8988T (cell line): ENCODE data around the gene LOXL3.

Source experiments
- DNase-seq: peaks from one replicate; pipeline ENCODE4 v3.0.0; 2011

LOXL3 gene

DNA sequence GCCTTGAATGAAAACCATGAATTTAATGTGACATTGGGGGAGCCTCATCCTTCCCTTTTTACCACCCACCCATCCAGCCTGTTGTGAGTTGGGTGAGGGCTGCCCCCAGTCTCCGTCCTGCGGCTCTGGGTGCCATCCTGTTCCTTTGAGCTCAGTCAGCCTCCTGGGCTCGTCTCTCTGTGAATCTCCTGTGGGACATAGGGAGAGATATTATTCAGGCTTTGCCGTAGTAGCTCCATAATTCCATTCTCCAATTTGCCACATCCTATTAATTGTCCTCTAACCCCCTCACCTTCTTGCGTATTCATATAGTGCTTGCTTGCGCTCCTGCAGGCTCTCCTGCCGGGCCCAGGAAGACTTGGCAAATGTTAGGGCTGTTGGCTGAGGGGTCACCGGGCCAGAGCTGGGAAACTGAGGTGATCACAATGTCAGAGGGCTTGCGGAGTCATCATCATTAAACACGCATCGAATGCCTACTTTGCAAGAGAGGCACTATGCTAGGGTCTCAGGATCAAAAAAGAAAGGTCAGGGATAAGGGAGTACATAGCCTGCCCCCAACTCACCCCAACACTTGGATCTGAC, 27.0 kb downstream of the LOXL3 start:
- no peak for DNase-seq

DNA sequence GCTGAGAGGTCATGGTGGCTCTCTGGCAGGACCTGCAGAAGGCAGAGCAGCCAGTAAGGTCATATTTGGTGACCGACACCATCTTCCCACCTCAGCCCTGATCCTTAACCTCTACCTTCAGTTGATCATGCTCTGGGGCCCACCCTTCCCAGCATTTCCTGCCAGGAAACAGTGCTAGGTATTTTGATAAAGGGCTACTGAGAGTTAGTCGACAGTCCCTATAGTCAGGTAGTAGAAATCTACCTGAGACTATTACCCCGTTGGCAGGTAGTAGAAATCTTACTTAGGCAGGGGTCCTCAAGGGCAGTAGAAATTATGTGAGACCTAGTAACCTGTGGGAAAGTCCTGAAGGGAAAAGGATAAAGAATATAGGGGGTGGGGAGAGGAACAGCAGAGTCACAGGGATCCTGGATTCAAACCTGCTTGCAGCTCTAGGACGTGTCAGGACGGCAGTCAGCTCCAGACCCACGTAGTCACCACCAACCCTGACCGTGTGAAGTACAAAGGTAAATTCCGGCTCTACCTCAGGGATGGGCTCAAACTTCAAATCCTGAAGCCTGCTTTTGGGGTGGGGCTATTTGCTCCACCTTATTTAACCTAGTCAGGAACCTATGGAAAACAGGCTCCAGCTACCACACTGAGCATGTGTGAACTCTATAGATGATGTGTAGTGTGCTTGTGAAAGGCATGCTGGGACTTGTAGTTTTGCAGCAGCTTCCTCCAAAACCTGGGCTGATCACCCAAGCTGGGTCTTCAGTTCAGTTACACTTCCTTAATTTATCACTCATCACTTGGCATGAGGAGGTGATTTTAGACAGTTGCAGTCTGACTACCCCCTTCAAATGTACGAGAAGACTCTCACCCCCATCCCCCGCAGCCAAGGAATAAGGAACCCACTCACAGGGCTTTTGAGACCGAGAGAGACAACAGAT, 27.8 kb downstream of the LOXL3 start, which contains the start of gene DQX1:
Gene DQX1 (minus strand): TSS at position 515 of the 932 bp plus-strand sequence. CDS start 502 bp downstream, at position 13.
- peak; percentile 75 for DNase-seq

DNA sequence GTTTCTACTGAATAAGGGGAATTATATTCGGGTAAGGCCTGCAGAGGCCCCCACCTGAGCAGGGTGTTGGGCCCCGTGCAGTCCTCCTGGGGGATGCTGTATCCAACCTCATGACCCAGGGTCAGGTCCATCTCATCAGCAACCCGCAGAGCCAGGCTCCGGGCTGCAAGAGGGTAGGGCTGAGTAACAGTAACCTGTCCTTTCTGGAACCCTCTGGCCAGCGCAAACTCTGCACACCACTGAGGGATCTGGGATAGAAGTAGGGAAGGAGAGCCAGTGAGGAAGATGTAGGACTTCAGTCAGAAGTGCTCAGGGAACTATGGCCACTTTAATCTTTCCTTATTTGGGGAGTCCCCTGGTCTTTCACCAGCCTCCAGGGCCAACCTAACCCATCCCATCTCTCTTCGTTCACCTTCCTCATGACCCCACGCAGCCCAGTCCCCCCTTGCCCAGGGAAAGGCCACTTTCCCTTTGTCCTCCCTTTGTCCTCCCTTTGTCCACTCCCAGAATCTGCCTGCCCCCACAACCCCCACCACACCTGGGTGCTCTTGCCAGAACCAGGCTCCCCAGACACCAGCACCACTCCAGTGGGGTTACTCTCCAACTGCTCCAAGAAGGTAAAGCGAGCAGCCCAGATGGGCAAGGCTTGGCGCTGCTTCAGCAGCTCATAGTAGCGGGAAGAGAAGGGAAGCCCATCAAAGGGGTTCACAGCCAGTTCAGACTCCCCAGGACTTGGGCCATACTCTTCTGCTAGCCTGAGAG, 28.6 kb downstream of the LOXL3 start:
- DNase-seq: no peak

- no peak for DNase-seq
Observed at GRCh38 chr2:74524005-74524404, 29.7 kb downstream of the LOXL3 start.

DNA sequence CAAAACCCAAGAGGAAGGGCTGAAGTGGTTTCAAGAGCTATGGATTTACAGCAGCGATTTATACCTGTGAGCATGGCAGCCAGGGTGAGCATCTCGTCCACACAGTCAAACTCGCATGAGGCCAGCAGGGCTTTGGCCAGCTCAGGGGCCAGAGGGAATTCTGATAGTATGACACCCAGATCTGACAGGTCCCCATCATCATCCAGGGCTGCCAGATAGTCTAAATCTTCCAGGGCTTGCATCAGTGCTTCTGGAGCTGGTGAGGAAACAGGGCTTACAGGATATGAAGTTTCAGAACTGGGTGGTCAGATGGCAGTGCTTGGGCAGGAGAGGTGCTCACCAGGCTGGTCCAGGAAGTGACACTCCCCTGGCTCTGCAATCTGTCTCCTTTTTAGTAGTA, 31.2 kb downstream of the LOXL3 start:
- DNase-seq: no peak

GRCh38 chr2:74516650-74517049, 37.1 kb downstream of the LOXL3 start:
- no peak for DNase-seq

DNA sequence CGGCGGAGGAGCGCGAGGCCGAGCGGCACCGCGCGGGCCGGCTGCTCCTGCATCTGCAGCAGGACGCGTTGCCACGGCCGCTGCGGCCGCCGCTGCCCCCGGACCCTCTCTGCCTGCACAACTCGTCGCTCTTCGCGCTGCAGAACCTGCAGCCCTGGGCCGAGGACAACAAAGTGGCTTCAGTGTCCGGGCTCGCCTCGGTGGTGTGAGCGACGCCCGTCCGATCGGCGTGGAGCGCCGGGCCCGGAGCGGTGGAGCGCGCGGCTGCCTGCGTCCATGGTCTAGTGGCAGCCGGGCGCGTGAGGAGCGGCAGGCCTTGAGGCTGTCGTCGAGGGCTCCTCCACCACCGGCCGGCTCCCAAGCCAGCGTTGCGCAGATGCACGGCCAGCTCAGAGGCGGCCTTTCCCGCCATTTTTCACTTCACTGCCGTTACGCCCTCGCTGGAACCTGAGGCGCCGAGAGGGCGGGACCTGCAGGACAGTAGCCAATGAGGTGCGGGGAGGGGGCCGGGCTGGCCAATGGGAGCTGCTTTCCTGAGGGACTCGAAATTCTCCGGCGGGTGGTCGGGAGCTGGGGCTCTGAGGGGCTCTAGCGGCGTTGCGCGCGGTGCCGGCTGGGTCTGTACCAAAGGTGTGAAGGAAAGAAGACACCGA, 37.6 kb downstream of the LOXL3 start:
- DNase-seq: no peak

- no peak for DNase-seq
Observed at GRCh38 chr2:74515271-74515980, 38.3 kb downstream of the LOXL3 start.

DNA sequence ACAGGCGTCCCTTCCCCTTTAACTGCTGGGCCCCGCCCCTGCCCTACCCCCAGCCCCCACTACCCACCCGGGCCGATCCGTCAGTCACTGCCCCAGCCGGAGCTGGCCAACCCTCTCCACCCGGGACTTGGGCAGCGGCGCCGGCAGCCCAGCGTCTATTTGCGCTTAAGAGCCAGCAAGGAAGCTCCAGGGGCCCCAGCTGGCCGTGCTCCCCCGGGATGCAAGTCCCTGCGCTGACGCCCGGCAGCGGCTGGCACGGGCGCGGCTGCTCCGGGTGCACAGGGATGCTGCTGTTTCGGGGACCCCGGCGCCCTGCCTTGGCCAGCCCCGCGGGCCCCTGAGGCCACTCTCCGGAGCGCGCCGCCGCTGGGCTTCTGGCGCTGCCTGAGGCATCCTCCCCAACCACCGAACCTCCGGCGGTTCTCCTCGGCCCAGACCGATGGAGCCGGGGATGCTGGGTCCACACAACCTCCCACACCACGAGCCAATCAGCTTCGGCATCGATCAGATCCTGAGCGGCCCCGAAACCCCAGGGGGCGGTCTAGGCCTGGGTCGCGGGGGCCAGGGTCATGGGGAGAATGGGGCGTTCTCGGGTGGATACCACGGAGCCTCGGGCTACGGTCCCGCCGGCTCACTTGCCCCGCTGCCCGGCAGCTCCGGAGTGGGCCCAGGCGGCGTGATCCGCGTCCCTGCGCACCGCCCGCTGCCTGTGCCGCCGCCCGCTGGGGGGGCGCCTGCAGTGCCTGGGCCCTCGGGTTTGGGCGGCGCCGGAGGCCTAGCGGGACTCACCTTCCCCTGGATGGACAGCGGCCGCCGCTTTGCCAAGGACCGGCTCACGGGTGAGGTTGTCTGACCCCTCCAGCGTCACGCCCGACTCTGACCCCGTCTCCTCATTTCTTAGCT, 39.1 kb downstream of the LOXL3 start, which contains the start of gene TLX2:
Gene TLX2 (plus strand): TSS at position 83 of the 903 bp plus-strand sequence. CDS start 357 bp downstream, at position 440.
- no peak for DNase-seq

DNA sequence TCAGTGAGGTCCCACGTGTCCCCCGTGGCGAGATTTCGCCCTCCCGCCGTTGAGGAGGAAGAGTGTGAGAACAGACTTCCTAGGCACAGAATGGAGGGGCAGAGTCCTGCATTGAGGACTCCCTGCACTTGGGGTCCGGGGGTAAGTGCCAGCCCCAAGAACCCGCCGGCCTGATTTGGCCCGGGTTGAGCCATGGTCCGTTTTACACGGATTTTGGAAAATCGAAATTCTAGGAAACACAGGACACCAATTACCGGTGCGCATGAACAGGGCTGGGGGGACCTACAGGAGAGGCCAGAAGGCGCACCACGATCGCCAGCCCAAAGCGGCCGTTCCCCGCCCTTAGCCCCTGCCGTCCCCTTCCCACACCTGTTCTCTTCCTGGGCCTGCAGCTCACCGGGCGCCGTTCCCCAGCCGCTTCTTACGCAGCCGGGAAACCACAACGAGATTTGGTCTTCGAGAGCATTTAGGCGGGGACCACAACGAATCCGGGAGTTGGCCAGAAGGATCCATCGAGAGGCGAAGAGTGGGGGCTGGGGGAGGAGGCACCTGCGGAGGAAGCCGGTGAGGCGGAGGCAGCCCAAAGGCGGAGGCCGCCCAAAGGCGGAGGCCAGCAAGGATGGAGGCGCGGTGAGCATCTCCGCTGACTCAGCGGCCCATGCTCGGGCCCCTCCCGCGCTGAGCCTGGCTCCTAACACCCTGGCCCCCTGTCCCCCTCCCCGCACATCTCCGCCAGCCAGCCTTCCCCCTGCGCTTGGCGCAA, 40.0 kb downstream of the LOXL3 start:
- DNase-seq: no peak

- no peak for DNase-seq
Observed at GRCh38 chr2:74512744-74513604, 40.8 kb downstream of the LOXL3 start.

DNA sequence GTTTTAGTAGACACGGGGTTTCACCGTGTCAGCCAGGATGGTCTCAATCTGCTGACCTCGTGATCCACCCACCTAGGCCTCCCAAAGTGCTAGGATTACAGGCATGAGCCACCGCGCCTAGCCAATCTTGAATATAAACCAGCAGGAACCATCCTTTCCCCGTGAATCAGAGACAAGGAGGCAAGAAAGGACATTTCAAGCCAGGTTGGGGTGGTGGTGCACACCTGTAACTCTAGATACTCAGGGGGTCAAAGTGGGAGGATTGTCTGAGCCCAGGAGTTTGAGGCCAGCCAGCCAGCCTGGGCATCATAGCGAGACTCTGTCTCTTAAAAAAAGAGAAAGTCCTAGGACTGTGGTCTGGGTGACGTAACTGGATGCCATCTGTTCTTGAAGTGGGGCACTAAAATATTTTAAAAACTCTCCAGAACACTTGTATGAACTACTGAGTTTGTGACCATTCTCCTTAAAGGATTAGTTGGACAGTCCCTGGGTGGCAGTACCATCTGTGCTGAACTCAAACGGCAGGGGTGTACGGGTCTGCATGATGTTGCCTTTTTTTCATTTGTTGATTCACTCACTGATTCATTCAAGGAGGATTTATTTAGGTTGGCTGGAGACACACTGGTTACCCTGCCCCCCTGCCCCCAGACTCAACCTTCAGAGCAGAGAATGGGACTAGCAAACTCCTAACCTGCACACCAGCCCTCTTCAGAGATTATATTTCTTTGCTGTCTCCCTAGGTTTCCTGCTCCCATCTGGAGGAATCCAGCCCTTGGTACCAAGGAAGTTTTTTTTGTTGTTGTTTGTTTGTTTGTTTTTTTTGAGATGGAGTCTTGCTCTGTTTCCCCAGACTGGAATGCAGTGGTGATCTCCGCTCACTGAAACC, 42.4 kb downstream of the LOXL3 start:
- no peak for DNase-seq

- DNase-seq: no peak
Observed at GRCh38 chr2:74510272-74510671, 43.5 kb downstream of the LOXL3 start.

- no peak for DNase-seq
Observed at GRCh38 chr2:74507926-74508520, 45.7 kb downstream of the LOXL3 start.

DNA sequence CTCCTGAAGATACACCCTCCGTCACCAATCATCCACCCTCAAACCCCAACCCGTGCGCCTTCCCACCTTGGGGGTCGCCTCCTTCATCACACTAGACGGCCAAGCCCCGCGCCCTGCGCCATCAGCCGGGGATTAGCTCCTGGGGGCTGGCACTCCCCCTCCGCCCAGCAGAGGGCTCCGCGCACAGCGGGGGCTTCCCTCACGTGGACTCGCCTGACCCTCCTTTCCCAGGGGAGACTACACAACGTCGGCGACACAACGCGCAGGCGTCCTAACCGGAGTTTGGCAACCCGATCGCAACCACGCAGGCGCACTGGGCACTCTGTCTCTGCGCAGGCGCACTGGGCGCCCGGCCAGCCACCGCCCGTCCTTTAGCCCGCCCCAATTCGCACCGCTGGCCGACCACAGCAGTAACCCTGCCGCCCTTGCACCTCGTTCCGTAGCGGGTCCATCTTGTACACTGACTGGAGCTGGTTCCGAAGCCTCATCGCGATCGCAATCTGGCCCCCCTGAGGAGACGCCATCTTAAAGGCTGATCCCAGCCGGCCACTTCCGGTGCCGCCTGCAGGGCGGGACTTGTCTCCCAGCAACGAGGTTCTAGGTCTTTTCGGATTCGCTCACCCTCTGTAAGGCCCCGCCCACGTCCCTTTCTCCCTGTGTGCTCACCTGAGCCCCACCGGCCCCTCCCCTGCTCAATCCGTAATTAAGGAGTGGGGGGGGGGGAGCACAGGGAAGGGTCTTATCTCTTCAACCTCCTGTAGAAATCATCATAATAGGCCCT, 46.4 kb downstream of the LOXL3 start, which contains the start of gene PCGF1:
Gene PCGF1 (minus strand): TSS at position 551 of the 781 bp plus-strand sequence. CDS start 27 bp downstream, at position 524.
- peak; percentile 94 for DNase-seq

DNA sequence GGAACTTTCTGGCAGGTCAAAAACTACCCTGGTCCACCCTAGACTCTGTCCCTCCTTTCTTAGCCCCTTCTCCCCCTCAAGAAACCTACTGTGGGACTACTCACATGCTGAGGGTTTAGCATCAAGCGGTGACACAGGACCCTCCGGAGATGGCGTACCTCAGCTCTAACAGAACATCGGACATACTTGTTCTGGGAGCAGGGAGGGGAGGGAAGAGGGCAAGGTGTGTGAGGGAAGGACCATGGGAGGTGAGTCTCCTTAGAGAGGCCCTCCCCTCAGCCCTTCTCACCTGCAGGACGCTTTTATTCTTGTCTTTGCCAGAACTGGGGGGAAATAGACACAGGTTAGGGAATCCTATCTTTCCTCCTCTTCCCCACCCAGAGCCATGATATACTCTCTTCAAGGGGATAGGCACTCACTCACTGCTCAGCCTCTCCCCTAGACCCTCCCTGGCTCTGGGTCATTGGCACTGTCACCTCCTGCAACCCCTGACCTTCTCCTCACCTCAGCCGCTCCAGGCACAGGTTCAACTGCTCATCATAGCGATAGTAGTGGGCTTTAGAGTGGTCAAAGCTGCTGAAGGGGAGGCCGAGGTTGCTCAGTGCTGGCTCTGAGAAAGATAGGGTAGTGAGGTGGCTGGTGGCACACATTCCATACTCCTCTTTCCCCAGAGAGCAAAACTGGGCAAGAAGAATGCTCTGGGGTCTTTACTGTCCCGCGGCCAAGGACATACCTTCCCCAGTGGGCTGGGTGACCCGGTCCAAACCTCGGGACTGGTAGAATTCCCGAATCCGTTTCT, 48.1 kb downstream of the LOXL3 start:
- DNase-seq: no peak
